Epithelial cell of esophagus (primary cell): ENCODE results near the gene PBX1.

Source experiments
- DNase-seq: peaks from one replicate; pipeline ENCODE4 v3.0.0; 2010; ENCODE audit warnings: low read depth
- H3K4me3 ChIP-seq: 2 replicates; pipeline ENCODE4 v1.5.1; 2011; ENCODE audit warnings: mild to moderate bottlenecking, low read length, control low read depth
- CTCF ChIP-seq: IDR thresholded peaks from 2 replicates; pipeline ENCODE4 v1.5.1; 2011; ENCODE audit warnings: low read depth, mild to moderate bottlenecking, low read length, control low read depth, inconsistent platforms; ENCODE audit not compliant: insufficient read depth; ENCODE audit errors: missing control alignments

Gene PBX1

GRCh38 chr1:164787834-164788231 lies 228.8 kb downstream of the PBX1 start:
- peak overlapping the region; percentile 28 for H3K4me3 ChIP-seq
- no peak for TF ChIP-seq CTCF
- DNase-seq: peak; percentile 74

GRCh38 chr1:164790081-164790480 lies 231.1 kb downstream of the PBX1 start:
- no peak overlapping the region for H3K4me3 ChIP-seq
- DNase-seq: no peak
- no peak for TF ChIP-seq CTCF

- DNase-seq: no peak
- TF ChIP-seq CTCF: no peak
- no peak overlapping the region for H3K4me3 ChIP-seq
These were observed 233.5 kb downstream of the PBX1 start for GRCh38 chr1:164792410-164793004.

- TF ChIP-seq CTCF: no peak
- peak; percentile 88 for DNase-seq
- H3K4me3 ChIP-seq: no peak overlapping the region
These were observed 235.4 kb downstream of the PBX1 start for GRCh38 chr1:164794356-164794755.

- TF ChIP-seq CTCF: no peak
- no peak overlapping the region for H3K4me3 ChIP-seq
- DNase-seq: no peak
These were observed 237.9 kb downstream of the PBX1 start for GRCh38 chr1:164796916-164797315.

- no peak for DNase-seq
- no peak overlapping the region for H3K4me3 ChIP-seq
- TF ChIP-seq CTCF: no peak
These were observed 242.3 kb downstream of the PBX1 start for GRCh38 chr1:164801246-164801731.
